Suppressor macrophage treated with lipopolysaccharide for 4 hours (primary cell): ENCODE measurements around the gene OR2M3.
"Not testable (repeated sequence)": the region's sequence is repeated elsewhere in the genome, so short reads cannot be mapped to it uniquely, and the experiment has no call there.

Source experiments
- DNase-seq: peaks from one replicate; pipeline ENCODE4 v3.0.0-alpha.2; 2020

The OR2M3 gene, protein sequence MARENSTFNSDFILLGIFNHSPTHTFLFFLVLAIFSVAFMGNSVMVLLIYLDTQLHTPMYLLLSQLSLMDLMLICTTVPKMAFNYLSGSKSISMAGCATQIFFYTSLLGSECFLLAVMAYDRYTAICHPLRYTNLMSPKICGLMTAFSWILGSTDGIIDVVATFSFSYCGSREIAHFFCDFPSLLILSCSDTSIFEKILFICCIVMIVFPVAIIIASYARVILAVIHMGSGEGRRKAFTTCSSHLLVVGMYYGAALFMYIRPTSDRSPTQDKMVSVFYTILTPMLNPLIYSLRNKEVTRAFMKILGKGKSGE

DNA sequence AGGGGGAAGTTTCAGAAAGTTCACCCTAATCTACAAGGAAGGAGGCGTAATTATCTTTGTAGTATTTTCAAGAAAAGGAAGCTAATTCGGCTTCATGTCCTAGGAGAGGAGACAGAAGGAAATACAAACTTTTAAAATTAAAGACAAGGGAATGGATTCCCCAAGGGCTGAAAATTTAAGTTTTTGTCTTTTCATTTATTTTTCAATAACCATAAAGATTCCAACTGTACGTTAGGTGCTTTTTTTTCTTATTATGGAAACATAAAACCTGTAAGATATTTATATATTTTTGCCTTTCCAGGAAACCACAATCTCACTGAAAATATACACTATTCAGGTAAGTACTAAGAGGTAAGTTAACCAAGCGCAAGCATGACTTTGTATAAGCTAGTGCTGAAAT is at the start of gene OR2M3:
OR2M3 (plus strand) TSS at position 301 of the 400 bp plus-strand sequence. CDS start 5,803 bp downstream, outside the sequence.
- no peak for DNase-seq

GRCh38 chr1:248152056-248152827 is 44.8 kb upstream of the OR2M3 start:
- no peak for DNase-seq

GRCh38 chr1:248155927-248156326 is 41.1 kb upstream of the OR2M3 start:
- DNase-seq: no peak

GRCh38 chr1:248158758-248159157 is 38.3 kb upstream of the OR2M3 start:
- no peak for DNase-seq

DNA sequence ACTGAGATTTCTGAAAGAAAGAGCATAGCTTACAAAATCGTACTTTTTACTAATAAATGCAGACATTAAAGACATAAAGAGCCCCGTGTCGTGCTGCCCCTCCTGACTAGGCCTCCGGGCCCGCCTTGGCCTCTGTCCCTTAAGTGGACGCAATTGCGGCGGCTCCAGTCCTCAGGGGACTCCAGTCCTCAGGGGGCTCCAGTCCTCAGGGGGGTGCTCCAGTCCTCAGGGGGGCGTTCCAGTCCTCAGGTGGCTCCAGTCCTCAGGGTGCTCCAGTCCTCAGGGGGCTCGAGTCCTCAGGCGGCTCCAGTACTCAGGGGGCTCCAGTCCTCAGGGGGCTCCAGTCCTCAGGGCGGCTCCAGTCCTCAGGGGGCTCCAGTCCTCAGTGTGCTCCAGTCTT is 33.0 kb upstream of the OR2M3 start:
- no peak for DNase-seq

DNA sequence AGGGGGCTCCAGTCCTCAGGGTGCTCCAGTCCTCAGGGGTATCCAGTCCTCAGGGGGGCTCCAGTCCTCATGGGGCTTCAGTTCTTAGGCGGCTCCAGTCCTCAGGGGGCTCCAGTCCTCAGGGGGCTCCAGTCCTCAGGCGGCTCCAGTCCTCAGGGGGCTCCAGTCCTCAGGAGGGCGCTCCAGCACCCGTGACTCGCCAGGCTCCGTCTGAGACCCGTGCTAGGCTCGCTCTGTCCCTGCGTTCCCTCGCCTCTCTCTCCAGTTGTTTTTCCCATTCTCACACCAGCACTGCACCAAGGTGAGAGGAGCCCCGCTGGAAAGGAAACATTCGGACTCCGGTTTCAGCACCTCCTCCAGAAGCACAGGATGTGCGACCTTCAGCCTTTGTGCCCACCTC is 31.9 kb upstream of the OR2M3 start:
- no peak for DNase-seq

- DNase-seq: no peak
These were observed 22.5 kb upstream of the OR2M3 start, which contains the start of gene OR2M2 for GRCh38 chr1:248174521-248174920. OR2M2 (plus strand) TSS chr1:248174821; CDS start chr1:248179986, 5,165 bp downstream.

DNA sequence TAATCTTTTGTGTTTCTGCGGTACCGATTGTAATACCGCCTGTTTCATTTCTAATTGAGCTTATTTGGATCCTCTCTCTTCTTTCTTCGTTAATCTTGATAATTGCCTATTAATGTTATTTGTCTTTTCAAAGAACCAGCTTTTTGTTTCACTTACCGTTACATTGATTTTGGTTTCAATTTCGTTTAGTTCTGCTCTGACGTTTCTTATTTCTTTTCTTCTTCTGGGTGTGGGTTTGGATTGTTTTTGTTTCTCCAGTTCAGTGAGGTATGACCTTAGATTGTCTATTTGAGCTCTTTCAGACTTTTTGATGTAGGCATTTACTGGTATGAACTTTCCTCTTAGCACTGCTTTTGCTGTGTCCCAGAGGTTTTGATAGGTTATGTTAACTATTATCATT is 13.1 kb upstream of the OR2M3 start:
- DNase-seq: no peak

- DNase-seq: no peak
These were observed 9.7 kb upstream of the OR2M3 start for GRCh38 chr1:248187363-248187762.

DNA sequence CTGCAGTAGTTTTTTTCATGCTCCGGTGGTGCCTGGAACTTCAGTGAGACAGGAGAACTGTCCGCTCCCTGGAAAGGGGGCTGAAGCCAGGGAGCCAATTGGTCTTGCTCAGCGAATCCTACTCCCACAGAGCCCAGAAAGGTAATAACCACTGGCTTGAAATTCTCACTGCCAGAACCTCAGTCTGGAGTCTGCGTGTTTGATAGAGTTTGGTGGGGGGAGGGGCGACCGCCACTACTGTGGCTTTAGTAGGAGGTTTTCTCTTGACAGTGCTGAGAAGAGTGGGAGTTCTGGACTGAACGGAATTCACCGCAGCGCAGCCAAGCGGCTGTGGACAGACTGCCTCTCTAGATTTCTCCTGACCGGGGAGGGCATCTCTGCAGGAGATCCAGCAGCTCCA is 8.0 kb upstream of the OR2M3 start:
- DNase-seq: no peak

- DNase-seq: no peak
These were observed 2.9 kb upstream of the OR2M3 start for GRCh38 chr1:248194117-248194516.

DNA sequence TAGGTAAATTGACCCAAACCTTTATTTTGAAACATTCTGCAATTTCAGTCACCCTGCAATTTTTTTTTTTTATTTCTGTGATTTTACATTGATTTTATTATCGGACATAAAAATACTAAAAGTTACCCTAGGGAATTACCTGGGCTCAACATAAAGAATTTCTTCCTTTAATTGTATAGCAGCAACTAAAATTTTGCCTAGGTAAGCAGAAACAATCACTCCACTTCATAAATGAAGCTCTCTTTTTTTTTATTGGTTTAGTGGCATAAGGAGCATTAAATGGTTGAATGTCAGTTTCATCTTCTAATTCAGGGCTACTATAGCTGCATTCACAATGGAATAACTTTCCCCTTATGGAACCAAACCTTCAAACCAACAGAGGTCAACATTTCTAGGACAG is 18.8 kb downstream of the OR2M3 start:
- DNase-seq: no peak

DNA sequence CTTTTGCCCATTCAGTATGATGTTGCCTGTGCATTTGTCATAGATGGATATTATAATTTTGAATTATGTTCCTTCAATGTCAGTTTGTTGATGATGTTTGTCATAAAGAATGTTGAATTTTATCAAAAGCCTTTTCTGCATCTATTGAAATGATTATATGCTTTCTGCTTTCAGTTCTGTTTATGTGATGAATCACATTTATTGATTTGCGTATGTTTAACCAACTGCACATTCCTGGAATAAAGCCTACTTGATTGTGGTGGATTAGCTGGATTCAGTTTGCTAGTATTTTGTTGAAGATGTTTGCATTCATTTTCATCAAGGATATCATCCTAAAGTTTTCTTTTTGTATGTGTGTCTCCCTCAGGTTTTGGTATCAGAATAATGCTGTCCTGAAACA is 28.5 kb downstream of the OR2M3 start:
- DNase-seq: no peak

GRCh38 chr1:248229360-248229908 is 32.4 kb downstream of the OR2M3 start:
- no peak for DNase-seq

GRCh38 chr1:248231117-248231516 is 34.1 kb downstream of the OR2M3 start, which contains the start of gene OR2M4:
OR2M4 (plus strand) TSS chr1:248231417; CDS start chr1:248238929, 7,512 bp downstream.
- no peak for DNase-seq

- no peak for DNase-seq
These were observed 42.4 kb downstream of the OR2M3 start for GRCh38 chr1:248239478-248239877.

- DNase-seq: peak; percentile 66
These were observed 46.1 kb downstream of the OR2M3 start for GRCh38 chr1:248243204-248243603.

- not testable (repeated sequence) for DNase-seq
These were observed 62.2 kb downstream of the OR2M3 start for GRCh38 chr1:248259309-248259708.
